M059J (cell line): ENCODE measurements around the gene LEMD1. TPM values are rescaled to one million over a fixed set of nuclear protein-coding genes. Genes with fewer than 3 reads are reported as not detected.

ENCODE experiments used
- total RNA-seq: library from RNA; depleted of rRNA; stranded (reverse); fragments of >200 nt; shearing (Covaris generic); gene quantifications from 2 replicates; pipeline ENCODE4 v1.2.3, GENCODE V29; 2014; rRNA removed

The LEMD1 gene
- total RNA-seq, 1 experiment from 2014 or later = not detected

Other genes starting within 250 kb of the LEMD1 start
- gene DSTYK, start 210.4 kb downstream of the LEMD1 start, total RNA-seq = 5.3 and 7.4 TPM in 2 replicates
- gene TMCC2, start 194.1 kb downstream of the LEMD1 start, total RNA-seq = 0.69 and 2.7 TPM in 2 replicates
- 6.7 and 8.4 TPM in 2 replicates for gene NUAK2, start 100.3 kb downstream of the LEMD1 start, total RNA-seq
- gene KLHDC8A, start 65.1 kb downstream of the LEMD1 start, total RNA-seq = not detected in 2 replicates
- 0.10 and 0.15 TPM in 2 replicates for gene BLACAT1, start 34.0 kb upstream of the LEMD1 start, total RNA-seq
- 0.12 and 1.2 TPM in 2 replicates for gene CDK18, start 82.6 kb upstream of the LEMD1 start, total RNA-seq
- gene ELK4, start 210.0 kb upstream of the LEMD1 start, total RNA-seq = 13.7 and 21.1 TPM in 2 replicates